Measurements from ENCODE around the gene FARSB. TPM values are rescaled to one million over a fixed set of nuclear protein-coding genes. Genes with fewer than 3 reads are reported as not detected.

The FARSB gene
- total RNA-seq, 4 donors from 2014 or later, result 9.4 to 24.1 (median 16.2) TPM

DNA sequence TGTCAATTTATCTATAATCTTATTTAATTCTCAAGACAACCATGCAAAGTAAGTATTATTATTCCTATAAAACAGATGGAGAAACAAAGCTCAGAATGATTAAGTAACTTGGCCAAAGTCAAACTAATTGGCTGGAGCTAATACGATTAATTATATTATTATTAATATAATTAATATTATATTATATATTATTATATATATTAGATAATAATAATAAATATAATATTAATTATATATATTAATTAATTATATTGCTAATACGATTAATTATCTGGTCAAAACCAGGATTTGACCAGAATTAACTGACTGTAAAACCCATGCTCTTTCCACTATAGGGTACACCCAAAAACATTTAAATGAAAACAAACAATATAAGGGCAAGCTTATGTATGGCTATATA lies 52.4 kb downstream of the FARSB start:
- no peak for DNase-seq
- no peaks in the 10 kb centered on the region for H3K27me3 ChIP-seq
- H3K4me3 ChIP-seq, result no peak overlapping the region
- H3K9me3 ChIP-seq, result no peaks in the 10 kb centered on the region
- TF ChIP-seq POLR2A (IDR thresholded peaks at IDR 0.05), result no peak
- TF ChIP-seq CTCF (IDR thresholded peaks at IDR 0.05), result no peak
- H3K36me3 ChIP-seq, result no peaks in the 10 kb centered on the region
- intact Hi-C loops (cut with DNase I; ENCODE audit: low total_unique reads), result no loop called here
- no peaks in the 10 kb centered on the region for H3K4me1 ChIP-seq
- no peak overlapping the region for H3K27ac ChIP-seq

- H3K36me3 ChIP-seq, result no peaks in the 10 kb centered on the region
- intact Hi-C loops (cut with DNase I; ENCODE audit: low total_unique reads), result no loop called here
- H3K4me1 ChIP-seq, result no peaks in the 10 kb centered on the region
These were observed 57.3 kb downstream of the FARSB start for GRCh38 chr2:222598611-222599010.

GRCh38 chr2:222595581-222595980 lies 60.3 kb downstream of the FARSB start:
- DNase-seq, result no peak
- TF ChIP-seq POLR2A (IDR thresholded peaks at IDR 0.05), result no peak
- no peak for TF ChIP-seq CTCF (IDR thresholded peaks at IDR 0.05)
- Histone ChIP-seq H3K27ac (no peak overlapping the region), H3K4me3 (no peak overlapping the region), H3K4me1 (no peaks in the 10 kb centered on the region), H3K27me3 (no peaks in the 10 kb centered on the region), H3K36me3 (no peaks in the 10 kb centered on the region), H3K9me3 (no peaks in the 10 kb centered on the region)
- intact Hi-C loops (cut with DNase I; ENCODE audit: low total_unique reads), result no loop called here

More at GRCh38 chr2:222598611-222599010, 57.3 kb downstream of the FARSB start:
- no peak overlapping the region for H3K4me3 ChIP-seq
- no peaks in the 10 kb centered on the region for H3K9me3 ChIP-seq
- no peak overlapping the region for H3K27ac ChIP-seq
- DNase-seq, result no peak
- TF ChIP-seq CTCF (IDR thresholded peaks at IDR 0.05) (no peak), POLR2A (IDR thresholded peaks at IDR 0.05) (no peak)
- H3K27me3 ChIP-seq, result no peaks in the 10 kb centered on the region

DNA sequence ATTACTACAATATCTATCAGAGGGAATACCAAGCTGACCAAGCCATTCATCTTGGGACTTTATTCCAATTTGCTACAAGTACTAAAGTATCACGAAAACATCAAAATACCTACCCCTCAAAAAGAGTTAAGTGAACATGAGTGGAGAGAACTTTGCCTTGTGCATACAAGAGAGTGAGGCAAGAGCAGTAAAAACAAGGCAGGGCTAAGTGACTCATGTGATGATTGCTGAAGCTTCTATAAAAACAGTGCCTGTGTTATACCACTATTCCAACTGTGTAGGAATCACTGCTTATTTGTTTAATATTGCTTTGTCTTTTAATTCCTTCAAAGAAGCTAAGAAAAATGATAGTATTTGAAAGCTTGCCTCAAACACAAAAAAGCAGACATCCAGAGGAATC lies 61.2 kb downstream of the FARSB start:
- no peaks in the 10 kb centered on the region for H3K27me3 ChIP-seq
- H3K9me3 ChIP-seq, result no peaks in the 10 kb centered on the region
- intact Hi-C loops (cut with DNase I; ENCODE audit: low total_unique reads), result no loop called here
- H3K27ac ChIP-seq, result no peak overlapping the region
- no peak overlapping the region for H3K4me3 ChIP-seq
- H3K36me3 ChIP-seq, result no peaks in the 10 kb centered on the region
- TF ChIP-seq CTCF (IDR thresholded peaks at IDR 0.05) (no peak), POLR2A (IDR thresholded peaks at IDR 0.05) (no peak)
- H3K4me1 ChIP-seq, result no peaks in the 10 kb centered on the region
- DNase-seq, result no peak

- DNase-seq, result no peak
- no peaks in the 10 kb centered on the region for H3K27me3 ChIP-seq
- no peaks in the 10 kb centered on the region for H3K4me1 ChIP-seq
- no peak overlapping the region for H3K27ac ChIP-seq
- TF ChIP-seq CTCF (IDR thresholded peaks at IDR 0.05) (no peak), POLR2A (IDR thresholded peaks at IDR 0.05) (no peak)
- intact Hi-C loops (cut with DNase I; ENCODE audit: low total_unique reads), result no loop called here
- no peak overlapping the region for H3K4me3 ChIP-seq
- no peaks in the 10 kb centered on the region for H3K36me3 ChIP-seq
- no peaks in the 10 kb centered on the region for H3K9me3 ChIP-seq
These were observed 63.7 kb downstream of the FARSB start for GRCh38 chr2:222592176-222592575.

Data from uterus (tissue), 4 donors.